GM21360 (cell line): ENCODE measurements around the gene ADGRB3.
A peak's percentile ranks its signal among the peaks of the same experiment; 100 is the strongest.
"Not testable (repeated sequence)": the region's sequence is repeated elsewhere in the genome, so short reads cannot be mapped to it uniquely, and the experiment has no call there.

ENCODE experiments used
- ATAC-seq: cut with Tn5 transposase; IDR thresholded peaks from one replicate; pipeline ENCODE4 v1.9.1; 2021; ENCODE audit warnings: mild to moderate bottlenecking, moderate library complexity; ENCODE audit not compliant: unreplicated experiment

The ADGRB3 gene

DNA sequence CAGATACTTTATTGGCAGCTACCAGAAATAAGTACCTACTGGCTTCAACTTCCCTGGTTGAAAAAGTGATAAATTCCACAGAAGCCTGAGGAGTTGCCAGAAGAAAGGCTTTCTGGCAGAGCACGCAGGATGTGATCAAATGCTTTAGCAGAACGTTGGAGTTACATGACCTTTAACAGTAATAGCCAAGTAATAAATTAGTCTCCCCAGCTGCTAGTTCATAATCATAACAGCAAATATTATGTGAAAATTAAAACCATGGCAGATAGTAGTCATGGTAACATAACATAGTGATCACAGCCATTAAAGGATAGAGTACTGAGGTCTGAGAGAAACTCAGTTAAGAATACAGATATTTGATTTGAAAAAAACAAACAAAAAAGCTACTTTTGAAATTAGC is 567.7 kb downstream of the ADGRB3 start:
- ATAC-seq: no peak

DNA sequence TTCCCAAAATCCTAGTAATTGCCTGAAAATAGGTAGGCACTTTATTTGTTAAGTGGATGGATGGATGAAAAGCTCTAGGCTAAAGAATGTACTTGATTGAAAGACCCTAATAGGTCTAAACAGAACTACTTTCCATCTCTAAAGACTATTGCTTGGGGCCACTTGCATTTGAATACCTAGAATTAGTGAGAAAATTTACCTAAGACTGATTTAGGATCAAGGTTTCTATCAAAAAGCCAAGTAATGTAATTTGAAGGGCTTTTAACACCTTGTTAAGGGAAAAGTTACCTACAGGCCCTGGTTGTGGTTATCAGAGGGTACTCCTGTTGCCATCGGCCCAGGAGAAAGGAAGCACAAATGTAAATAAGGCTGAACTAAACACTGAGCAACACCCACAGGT is 581.0 kb downstream of the ADGRB3 start:
- no peak for ATAC-seq

DNA sequence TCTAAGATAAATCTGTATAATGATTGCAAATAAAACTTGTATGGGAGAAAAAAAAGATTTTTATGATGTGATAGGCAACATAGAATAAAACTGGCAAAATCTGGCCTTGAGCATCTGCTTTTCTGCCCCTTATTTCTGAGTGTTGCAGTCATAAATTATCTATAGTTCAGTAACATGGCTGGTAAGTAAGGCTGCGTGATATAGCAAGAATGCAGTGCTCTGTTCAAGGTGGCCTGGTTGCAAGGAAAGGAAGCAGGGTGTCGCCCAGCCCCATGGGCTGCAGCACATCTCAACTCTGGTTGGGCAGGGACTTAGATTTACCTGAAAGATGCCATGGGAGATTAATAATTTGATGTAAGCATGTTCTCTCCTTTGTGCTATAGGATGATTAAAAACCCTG is 582.3 kb downstream of the ADGRB3 start:
- ATAC-seq: no peak

- ATAC-seq: no peak
Observed at GRCh38 chr6:69220375-69220774, 585.3 kb downstream of the ADGRB3 start.

- ATAC-seq: no peak
Observed at GRCh38 chr6:69232008-69232407, 596.9 kb downstream of the ADGRB3 start.

DNA sequence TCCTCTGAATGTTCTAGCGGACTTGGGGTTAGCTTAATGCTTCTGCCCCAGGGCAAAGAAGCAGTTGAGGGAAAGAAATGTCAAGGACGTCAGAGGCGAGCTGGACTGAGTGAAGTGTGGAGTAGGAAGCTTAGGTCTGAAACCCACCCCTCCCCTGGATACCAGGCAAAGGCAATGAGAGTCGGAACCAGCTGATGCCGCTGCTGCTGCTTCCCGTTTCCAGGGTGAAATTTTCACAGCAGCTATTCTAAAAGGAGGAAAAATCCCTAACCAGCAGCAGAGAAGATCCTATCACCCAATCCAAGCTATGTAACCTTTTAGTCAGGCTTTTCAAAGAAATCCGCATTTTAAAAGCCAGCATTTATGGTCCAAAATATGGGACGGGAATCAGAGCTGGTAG is 597.4 kb downstream of the ADGRB3 start:
- ATAC-seq: no peak

- peak; percentile 62 for ATAC-seq
Observed at GRCh38 chr6:69232911-69233448, 597.9 kb downstream of the ADGRB3 start.

- no peak for ATAC-seq
Observed at GRCh38 chr6:69238067-69238466, 603.0 kb downstream of the ADGRB3 start.

GRCh38 chr6:69246983-69247382 is 611.9 kb downstream of the ADGRB3 start:
- no peak for ATAC-seq

DNA sequence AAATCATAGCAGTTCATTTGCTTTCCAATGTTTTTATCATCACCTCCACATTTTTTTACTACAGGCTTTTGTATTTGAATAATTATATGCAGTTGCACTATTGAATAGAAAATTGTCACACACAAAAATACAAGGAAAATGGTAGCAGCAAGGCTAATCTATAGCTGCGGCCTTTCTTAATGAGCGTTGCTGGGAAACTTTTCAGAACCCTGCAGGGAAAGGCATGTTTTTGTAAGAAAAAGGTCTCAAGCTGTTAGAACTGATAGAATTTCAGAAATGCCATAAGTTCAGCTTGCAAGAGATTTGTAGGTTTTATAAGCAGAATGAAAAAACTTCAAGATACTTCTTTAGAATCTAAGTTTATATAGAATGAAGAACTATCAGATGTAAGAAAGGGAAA is 625.9 kb downstream of the ADGRB3 start:
- ATAC-seq: no peak

- no peak for ATAC-seq
Observed at GRCh38 chr6:69263297-69263696, 628.2 kb downstream of the ADGRB3 start.

DNA sequence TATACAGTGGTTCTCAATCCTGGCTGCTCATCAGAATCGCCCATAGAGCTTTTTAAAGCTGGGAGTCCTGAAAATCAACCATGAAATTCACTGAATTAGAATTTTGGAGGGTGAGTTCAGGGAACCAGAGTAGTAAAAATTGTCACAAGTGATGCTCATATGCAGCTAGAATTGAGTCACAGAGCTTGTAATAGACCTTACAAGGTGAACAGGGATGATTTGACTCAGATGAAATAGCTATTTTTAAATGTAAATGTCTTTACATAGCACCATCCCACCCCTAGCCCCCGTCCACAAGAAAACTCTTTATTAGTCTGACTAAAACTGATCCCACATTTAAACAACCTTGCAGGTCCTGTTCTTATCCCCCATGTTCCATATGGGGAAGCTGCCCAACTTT is 630.0 kb downstream of the ADGRB3 start:
- ATAC-seq: peak; percentile 51

GRCh38 chr6:69265706-69266105 is 630.6 kb downstream of the ADGRB3 start:
- ATAC-seq: no peak

GRCh38 chr6:69276204-69276603 is 641.1 kb downstream of the ADGRB3 start:
- no peak for ATAC-seq

DNA sequence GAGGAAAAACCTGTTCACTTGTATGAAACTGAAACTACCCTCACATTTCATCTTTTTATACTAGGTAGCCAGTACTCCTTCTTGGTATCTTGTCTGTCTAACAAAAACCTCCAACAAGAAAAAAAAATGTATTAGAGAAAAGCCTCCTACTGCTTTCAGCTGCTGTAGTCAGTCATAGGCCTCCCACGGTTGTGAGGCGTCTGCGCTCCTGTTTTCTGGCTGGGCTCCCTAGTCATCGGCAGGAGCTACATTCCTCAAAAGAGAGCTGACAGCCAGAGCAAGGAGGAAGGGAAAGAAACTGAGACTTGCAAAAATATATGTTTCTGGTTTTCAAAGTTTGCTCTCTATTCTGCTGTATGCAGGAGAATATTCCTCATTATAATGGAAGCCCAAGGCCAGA is 644.7 kb downstream of the ADGRB3 start:
- ATAC-seq: no peak

DNA sequence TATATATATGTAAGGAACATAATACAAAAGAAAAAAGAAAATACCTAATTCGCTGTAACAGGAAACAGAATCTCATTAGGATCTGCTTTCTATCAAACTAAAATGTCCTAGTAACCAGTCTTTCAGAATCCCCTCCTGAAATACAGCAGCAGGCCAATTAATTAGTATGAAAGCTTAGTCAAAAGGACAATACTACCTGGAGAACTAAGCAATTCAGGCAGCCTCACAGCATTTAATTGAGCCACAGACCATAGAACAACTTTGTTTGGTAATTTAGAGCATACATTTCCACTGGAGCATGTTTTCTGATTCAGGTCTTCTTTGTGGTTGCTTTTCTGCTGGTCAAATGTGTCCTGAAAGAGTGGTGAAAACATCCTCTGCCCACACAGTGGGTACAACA is 645.8 kb downstream of the ADGRB3 start:
- ATAC-seq: no peak

DNA sequence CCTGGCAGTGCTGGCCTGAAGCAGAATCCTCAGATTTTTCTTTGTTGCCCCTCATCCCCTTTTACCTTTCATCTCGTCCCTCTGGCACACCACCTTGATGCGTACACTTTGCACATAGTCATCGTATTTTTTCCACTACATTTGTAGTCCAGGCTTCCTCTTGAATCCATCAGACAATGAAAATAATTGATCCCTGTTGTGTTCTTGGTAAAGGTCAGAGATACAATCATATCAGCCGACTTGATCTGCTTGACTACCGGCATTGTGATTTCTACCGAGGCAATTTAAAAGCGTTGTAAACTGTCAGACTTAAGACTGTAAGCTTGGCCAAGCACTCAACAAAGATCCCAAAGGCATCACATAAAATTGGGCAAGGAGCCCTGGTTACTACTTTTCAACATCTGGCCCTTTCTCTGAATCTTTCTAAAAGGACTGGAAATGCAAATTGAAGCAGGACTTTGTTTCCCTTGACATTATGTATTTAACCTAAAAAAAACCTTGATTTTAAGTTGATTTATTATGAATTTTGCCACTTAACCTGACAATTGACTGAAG is 649.2 kb downstream of the ADGRB3 start:
- no peak for ATAC-seq

- ATAC-seq: no peak
Observed at GRCh38 chr6:69285054-69285453, 650.0 kb downstream of the ADGRB3 start.

DNA sequence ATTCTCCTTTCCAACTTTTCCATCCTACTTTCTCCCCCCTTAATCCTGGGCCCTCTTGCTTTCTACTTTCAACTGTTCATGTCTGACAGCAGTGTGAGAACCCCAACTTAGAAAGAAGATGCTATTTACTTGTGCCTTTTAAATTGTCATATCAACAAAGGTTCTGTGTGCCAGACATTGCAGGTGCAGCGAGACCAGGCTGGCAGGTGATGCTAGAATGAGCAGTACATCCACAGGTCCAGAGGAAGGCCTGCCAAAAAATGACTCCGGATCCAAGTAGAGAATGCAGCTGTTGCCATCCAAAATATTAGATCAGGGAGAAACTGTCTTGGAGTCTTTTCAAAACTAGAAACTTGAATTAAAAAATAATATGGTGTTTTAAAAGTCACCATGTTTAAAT is 651.2 kb downstream of the ADGRB3 start:
- ATAC-seq: no peak

DNA sequence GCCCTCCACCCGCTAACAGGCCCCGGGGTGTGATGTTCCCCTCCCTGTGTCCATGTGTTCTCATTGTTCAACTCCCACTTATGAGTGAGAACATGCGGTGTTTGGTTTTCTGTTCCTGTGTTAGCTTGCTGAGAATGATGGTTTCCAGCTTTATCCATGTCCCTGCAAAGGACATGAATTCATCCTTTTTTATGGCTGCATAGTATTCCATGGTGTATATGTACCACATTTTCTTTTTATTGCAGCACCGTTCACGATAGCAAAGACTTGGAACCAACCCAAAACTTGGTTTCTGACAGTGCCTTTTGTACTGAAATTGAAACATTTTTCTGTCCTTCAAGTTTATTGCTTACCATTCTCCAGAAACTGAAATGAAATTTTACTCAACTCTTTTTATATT is 653.1 kb downstream of the ADGRB3 start:
- not testable (repeated sequence) for ATAC-seq

DNA sequence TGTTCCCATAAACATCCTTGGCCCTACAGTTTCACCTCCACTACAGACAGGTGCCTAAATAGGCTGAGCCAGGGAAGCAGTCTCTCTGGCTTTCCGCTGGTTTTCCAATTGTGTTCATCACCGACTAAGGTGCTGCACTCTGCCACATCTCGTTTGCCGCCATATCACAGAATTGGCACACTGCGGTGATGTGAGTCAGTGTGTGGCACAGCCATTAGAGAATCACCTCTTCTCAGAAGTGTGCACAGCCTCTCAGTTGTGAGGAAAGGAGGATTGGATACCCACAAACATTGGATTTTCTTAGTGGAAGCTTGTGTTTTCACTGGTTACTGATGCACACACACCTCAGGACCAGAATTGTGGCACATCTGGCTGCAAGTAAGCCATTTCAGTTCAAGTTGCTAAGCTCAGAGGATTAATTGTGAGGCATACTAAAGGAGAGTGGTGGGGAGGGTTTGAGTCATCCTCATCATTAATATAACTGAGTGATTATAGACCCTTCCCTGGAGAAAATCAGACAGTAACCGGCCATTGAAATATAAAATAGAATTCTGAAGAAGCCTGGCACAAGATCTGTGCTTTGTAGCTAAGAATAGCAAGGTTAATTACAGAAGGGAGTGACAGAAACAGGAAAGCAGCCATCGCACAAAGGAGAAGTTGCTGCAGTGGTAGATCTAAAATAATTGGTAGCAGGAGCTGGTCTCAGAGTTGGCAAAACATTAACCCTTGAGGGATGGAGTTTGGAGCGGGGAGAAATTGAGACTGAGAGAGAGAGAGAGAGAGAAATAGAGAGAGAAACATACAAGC is 654.8 kb downstream of the ADGRB3 start:
- no peak for ATAC-seq

DNA sequence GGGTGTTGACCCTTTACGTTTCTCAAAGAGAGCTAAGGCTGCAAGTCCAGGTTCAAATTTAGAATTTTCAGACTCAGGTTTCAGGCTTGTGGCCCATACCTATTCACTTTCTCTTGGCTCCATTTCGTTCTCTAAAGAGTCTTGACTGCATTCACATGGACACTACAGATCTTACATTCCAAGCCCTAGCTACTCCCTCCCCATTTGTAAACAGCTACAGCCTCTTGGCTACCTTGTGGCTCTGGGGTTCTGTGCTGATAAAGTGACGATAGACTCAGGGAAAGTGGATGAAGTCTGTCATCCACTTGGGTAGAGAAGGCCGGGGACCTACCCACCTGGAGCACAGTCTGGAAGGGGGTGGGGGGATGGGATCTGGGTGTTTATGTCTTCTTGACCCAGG is 658.4 kb downstream of the ADGRB3 start:
- no peak for ATAC-seq

DNA sequence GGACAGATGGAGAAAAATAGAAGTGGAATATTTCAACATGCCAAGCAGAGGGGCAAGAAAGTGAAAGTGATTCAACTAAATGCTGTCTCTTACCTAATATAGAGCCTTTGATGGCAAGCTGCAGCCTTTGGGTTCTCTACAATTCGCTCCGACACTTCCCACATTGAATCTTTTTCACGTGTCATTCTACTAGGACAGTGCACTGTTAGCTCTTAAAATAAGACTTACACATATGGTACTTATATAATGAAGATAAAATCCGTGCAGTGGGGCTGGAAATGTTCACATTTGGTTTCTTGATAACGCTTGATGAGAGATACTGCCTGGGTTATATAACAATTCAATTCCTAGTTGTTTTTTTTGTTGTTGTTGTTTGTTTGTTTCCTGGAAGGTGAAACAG is 659.3 kb downstream of the ADGRB3 start:
- no peak for ATAC-seq
